ENCODE data around the gene SMIM9.

The SMIM9 gene

DNA sequence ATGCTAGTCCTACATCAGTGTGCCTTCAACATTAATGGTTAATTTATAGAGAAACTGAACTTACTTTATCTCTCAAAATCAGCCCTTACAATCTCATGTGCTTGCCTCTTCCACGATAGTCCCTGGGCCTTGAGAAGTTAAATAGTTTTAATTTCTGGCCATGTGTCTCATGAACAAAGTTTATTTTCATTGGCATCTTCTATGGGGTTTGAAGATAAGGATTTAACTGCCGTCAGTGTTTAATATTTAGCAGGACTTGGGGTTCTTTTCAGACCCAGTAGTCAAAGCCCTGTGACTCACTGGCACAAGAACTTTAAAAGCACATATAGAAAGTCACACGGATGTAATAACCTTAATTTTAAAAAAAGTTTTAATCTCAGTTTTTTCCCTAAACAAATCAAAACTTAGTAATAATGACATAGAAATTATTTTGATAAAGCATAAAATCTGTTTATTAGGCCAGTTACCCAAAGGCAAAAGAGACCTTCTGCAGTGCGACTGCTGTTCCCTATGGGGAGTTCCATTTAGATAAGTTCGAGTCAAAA lies 19.1 kb downstream of the SMIM9 start:
- DNase-seq (ENCODE audit: low spot score): no peak

- no peak for DNase-seq (ENCODE audit: low spot score)
These were observed 20.7 kb downstream of the SMIM9 start for GRCh38 chrX:154813801-154814200.

DNA sequence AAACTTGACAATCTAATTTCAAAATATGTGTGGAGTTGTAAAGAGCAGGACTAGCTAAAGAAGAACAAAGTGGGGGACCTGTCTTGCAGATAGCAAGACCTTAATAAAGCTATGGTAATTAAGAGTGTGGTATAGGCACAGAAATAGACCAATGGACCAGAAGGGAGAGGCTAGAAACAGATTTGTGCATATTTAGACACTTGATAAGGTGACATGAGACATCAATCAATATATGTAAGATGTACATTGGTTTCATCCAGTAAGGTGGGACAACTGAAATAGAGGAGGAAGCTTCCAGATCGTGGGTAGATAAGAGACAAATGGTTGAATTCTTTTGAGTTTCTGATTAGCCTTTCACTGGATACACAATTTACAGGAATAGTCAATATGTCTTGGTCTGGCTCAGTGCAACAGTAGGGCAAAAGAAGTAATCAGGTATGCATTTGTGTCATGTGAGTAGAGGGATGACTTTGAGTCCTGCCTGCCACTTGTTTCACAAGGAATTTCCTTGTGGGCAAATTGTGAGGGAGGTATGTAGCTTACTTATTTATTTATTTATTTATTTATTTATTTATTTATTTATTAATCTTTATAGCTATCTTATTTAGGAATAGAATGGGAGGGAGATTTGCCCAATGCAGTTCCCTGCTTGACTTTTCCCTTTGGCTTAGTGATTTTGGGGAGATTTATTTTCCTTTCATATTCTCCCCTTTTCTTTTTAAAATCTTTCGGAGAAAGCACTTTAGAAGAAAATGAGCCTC lies 21.9 kb downstream of the SMIM9 start:
- no peak for DNase-seq (ENCODE audit: low spot score)

DNA sequence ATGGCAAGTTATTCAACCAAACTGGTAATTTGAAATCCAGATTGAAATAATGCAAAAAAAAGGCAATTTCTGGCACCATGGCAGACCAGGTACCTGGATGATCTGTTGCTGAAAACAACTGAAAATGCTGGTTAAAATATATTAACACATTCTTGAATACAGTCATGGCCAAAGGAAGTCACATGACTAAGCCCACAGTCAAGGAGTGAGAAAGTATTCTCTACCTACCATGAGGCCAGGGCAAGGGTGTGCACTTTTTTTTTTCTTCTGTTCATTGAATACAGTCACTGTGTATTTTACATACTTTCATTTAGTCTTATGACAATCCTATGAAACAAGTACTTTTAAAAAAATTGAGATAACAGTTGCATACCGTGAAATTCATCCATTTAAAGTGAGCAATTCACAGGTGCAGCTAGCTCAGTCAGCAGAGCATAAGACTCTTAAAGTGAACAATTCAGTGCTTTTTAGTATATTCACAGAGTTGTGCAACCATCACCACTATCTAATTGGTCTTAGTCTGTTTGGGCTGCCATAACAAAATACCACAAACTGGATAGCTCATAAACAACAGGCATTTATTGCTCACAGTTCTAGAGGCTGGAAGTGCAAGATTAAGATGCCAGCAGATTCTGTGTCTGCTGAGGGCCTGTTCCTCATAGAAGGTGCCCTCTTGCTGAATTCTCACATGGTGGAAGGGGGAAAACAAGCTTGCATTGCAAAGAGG lies 24.4 kb downstream of the SMIM9 start:
- no peak for DNase-seq (ENCODE audit: low spot score)

GRCh38 chrX:154806837-154807501 lies 27.5 kb downstream of the SMIM9 start:
- no peak for DNase-seq (ENCODE audit: low spot score)

GRCh38 chrX:154805696-154806091 lies 28.8 kb downstream of the SMIM9 start:
- no peak for DNase-seq (ENCODE audit: low spot score)

GRCh38 chrX:154804957-154805695 lies 29.3 kb downstream of the SMIM9 start, which contains the start of gene MPP1:
Gene MPP1, minus strand, starts transcription at chrX:154805485. Its CDS starts 112 bp downstream, at chrX:154805373.
- peak; percentile 83 for DNase-seq (ENCODE audit: low spot score)

GRCh38 chrX:154804261-154804956 lies 30.1 kb downstream of the SMIM9 start:
- no peak for DNase-seq (ENCODE audit: low spot score)

GRCh38 chrX:154802947-154803346 lies 31.5 kb downstream of the SMIM9 start:
- no peak for DNase-seq (ENCODE audit: low spot score)

- DNase-seq (ENCODE audit: low spot score): no peak
These were observed 33.8 kb downstream of the SMIM9 start for GRCh38 chrX:154800478-154801210.

DNA sequence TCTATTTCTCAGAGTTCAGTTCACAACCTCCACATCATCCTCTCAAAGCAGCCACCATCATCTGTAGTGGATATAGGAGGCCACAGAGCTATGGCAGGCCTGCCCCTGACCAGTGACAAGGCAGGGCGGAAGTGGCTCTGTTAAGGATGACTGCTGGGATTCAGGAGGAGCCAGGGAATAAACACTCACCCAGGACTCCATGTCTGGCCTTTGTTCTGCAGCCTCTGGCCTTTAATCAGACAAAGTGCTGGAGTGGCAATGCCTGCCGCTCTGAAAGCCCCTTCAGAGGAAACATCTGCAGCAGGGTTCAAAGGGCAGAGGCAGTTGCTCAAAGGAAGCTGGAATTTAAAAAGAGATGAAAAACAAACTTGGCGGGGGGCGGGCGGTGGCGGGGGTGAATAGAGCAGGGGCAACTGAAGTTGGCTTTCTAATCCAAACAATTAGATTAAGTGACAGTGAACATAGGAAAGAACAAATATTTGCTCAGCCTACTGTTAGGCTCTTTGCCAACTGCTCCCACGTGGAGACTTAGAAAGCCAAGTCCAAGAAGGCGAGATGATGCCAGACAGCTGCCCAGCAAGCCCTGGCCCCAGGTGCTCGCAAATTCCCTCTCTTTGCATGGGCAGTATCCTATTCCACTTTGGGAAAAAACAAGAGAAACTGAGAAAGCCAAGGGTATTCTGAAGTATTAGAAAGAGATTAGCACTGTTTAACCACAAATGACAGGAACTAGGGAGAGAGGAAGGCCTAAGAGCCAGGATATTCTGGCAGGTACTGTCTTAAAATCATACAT lies 34.7 kb downstream of the SMIM9 start:
- DNase-seq (ENCODE audit: low spot score): no peak

- DNase-seq (ENCODE audit: low spot score): no peak
These were observed 37.5 kb downstream of the SMIM9 start for GRCh38 chrX:154797006-154797405.

GRCh38 chrX:154795016-154795415 lies 39.4 kb downstream of the SMIM9 start:
- no peak for DNase-seq (ENCODE audit: low spot score)

- DNase-seq (ENCODE audit: low spot score): no peak
These were observed 41.2 kb downstream of the SMIM9 start for GRCh38 chrX:154793084-154793795.

- no peak for DNase-seq (ENCODE audit: low spot score)
These were observed 42.5 kb downstream of the SMIM9 start for GRCh38 chrX:154791939-154792338.

DNA sequence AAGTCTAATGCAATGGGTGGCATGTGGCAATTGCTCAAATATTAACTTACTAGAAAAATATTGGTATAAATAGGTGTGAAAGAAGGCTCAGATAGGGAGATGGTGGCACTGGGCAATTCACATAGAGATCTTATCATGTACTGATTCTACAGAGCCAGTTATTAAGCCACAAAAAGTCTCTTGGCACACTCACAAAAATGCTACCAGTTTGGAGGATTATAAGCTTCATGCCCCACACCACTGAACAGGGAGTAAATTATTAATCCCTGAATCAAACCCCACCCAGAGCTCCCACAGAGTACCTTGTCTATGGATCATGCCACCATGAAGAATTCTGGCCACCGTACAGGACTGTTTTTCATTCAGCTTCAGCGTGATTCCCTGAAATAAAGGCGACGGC lies 43.0 kb downstream of the SMIM9 start:
- no peak for DNase-seq (ENCODE audit: low spot score)

DNA sequence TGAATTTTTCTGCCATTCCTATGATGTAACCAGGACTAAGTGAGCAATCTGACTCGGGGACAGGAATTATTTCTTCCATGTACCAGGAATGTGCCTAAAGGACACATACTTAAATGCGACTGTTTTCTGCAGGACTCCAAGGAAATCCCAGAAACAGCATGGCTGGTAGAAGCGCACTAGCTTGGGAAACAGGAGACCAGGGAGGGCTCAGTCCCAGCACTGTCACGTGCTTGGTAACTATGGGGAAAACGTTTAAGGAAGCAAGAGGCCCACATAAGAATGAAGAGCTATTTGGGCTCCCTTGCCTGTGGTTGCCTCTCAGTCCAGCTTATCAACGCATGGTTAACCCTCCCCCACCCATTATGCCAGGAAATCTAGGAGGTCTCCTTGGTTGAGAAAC lies 48.7 kb downstream of the SMIM9 start:
- no peak for DNase-seq (ENCODE audit: low spot score)

DNA sequence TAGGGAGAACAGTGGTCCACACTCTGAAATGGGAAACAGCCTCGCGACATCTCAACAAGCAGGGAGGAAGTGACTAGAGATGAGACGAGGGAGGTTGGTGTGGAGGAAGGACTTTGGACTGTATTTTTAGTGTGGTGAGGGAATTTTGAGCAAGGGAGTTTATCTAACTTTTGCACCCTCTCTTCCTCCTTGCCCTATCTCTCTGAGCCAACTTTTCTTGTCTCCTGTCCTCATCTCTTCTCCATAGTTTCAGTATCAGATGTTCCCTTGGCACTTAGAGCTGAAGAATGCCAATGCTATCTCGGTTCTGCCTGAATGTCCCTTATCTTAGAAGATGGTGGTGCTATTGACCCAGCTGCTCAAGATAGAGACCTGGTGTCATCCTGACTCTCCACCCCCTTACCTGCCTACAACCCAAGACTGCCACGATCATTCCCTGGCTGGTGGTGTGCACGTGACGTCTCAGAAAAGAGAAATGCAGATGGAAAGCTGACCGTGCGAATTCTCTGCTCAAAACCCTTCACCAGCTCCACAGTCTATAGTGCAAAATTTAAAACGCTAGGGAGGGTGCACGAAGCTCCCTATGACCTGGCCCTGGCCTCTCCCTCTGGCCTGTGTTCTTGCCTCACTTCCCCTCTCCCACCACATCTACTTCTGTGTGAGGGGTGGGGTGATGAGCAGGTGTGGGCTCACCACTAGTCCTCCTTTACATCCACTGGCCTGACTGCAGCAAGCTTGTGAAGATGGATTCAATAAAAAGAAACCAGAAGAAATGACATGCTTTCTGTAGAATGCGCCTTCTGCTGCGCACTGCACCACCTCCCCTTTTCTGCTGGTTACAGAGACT lies 50.1 kb downstream of the SMIM9 start:
- no peak for DNase-seq (ENCODE audit: low spot score)

Data from germinal center (tissue), 1 donor.